Uterus (tissue), 4 donors: ENCODE measurements around the gene IPO8. TPM values are rescaled to one million over a fixed set of nuclear protein-coding genes. Genes with fewer than 3 reads are reported as not detected.

Experiments
- DNase-seq, 2 donors: peaks; one replicate each; pipeline ENCODE4 v3.0.0-alpha.2; 2019 to 2020
- H3K27ac ChIP-seq, 2 donors: fragments of 200-600 bp; sonication (generic); 1 replicate in 1 of 2; 2 replicates in 1 of 2; pipeline ENCODE4 v1.5.1; 2016 to 2018
- H3K27me3 ChIP-seq, 2 donors: fragments of 200-600 bp; sonication (generic); one replicate each; pipeline ENCODE4 v1.5.1; 2018 to 2019; ENCODE audit warnings: control low read depth in 1 of 2
- H3K36me3 ChIP-seq, 2 donors: fragments of 200-600 bp; sonication (generic); one replicate each; pipeline ENCODE4 v1.5.1; 2019; ENCODE audit warnings: control low read depth in 1 of 2
- H3K4me1 ChIP-seq, 2 donors: fragments of 200-600 bp; sonication (generic); one replicate each; pipeline ENCODE4 v1.5.1; 2018 to 2019; ENCODE audit warnings: control low read depth in 1 of 2
- H3K4me3 ChIP-seq, 2 donors: fragments of 200-600 bp; sonication (generic); 1 replicate in 1 of 2; 2 replicates in 1 of 2; pipeline ENCODE4 v1.5.1; 2018 to 2019; ENCODE audit warnings: mild to moderate bottlenecking in 1 of 2
- H3K9me3 ChIP-seq, 2 donors: fragments of 200-600 bp; sonication (generic); one replicate each; pipeline ENCODE4 v1.5.1; 2019; ENCODE audit warnings: control low read depth in 1 of 2
- CTCF ChIP-seq, 4 experiments: fragments of 200-600 bp in 2 of 4; fragments of 450-650 bp in 2 of 4; sonication (generic) in 2 of 4; IDR thresholded peaks; one replicate each; pipeline ENCODE4 v1.5.1; 2016 to 2019; ENCODE audit warnings: antibody characterized with exemption in 4 of 4, mild to moderate bottlenecking in 2 of 4, moderate library complexity in 1 of 4
- POLR2A ChIP-seq, 2 donors: fragments of 450-650 bp; IDR thresholded peaks; one replicate each; pipeline ENCODE4 v1.6.1; 2016; ENCODE audit warnings: antibody characterized with exemption in 2 of 2, mild to moderate bottlenecking in 1 of 2, moderate library complexity in 1 of 2
- intact Hi-C: fragments of 100-400 bp; cut with DNase I; formaldehyde crosslinking; loops from one replicate; pipeline ENCODE4 v1.15.1; 2023; ENCODE audit warnings: low total_unique reads
- total RNA-seq, 4 donors: library from RNA; depleted of rRNA in 3 of 4; stranded (reverse); fragments of >200 nt in 3 of 4; gene quantifications; one replicate each; pipeline versions ENCODE4 v1.1.0 to v1.2.4, GENCODE V29; 2014 to 2023
- donor health status: DM: yes; HTN: yes; CAD: no.

IPO8 gene
- total RNA-seq, 4 donors from 2014 or later = 11.0 to 53.1 (median 34.2) TPM

GRCh38 chr12:30582943-30583342 is 112.7 kb downstream of the IPO8 start:
- no peaks in the 10 kb centered on the region for H3K27me3 ChIP-seq
- no peaks in the 10 kb centered on the region for H3K4me1 ChIP-seq
- no peak overlapping the region for H3K4me3 ChIP-seq
- no peak for DNase-seq
- H3K9me3 ChIP-seq = no peaks in the 10 kb centered on the region
- H3K36me3 ChIP-seq = no peaks in the 10 kb centered on the region
- no peak overlapping the region for H3K27ac ChIP-seq
- TF ChIP-seq CTCF (IDR thresholded peaks at IDR 0.05) (no peak), POLR2A (IDR thresholded peaks at IDR 0.05) (no peak)
- intact Hi-C loops = no loop called here

GRCh38 chr12:30580344-30580743 is 115.3 kb downstream of the IPO8 start:
- Histone ChIP-seq H3K36me3 (no peaks in the 10 kb centered on the region), H3K27me3 (no peaks in the 10 kb centered on the region), H3K9me3 (no peaks in the 10 kb centered on the region), H3K27ac (no peak overlapping the region), H3K4me1 (no peaks in the 10 kb centered on the region), H3K4me3 (no peak overlapping the region)
- intact Hi-C loops = no loop called here
- no peak for DNase-seq
- TF ChIP-seq CTCF (IDR thresholded peaks at IDR 0.05) = no peak
- TF ChIP-seq POLR2A (IDR thresholded peaks at IDR 0.05) = no peak

Other genes with a start within 250 kb of the IPO8 start
- 10 to 100 TPM in 3 of 4 donors, 1 to 10 TPM in 1; 8.2 to 47.6 (median 35.8) TPM for gene CAPRIN2, start 59.1 kb upstream of the IPO8 start, total RNA-seq
- 1 to 10 TPM in 1 of 4 donors, under 1 TPM in 3; 0.51 to 9.4 (median 0.88) TPM for gene TSPAN11, start 230.9 kb upstream of the IPO8 start, total RNA-seq